ENCODE data around the gene ANKRD40.

GRCh38 chr17:50725769-50726655, 18.3 kb upstream of the ANKRD40 start:
- no peak for TF ChIP-seq POLR2A (IDR thresholded peaks at IDR 0.05; ENCODE audit: low read length)
- TF ChIP-seq GATA1 (IDR thresholded peaks at IDR 0.05; ENCODE audit: low read depth, low read length), result no peak

All from erythroblast (primary cell).